PC-3 (cell line): Measurements from ENCODE around the gene ANKRD23. TPM values are rescaled to one million over a fixed set of nuclear protein-coding genes. Genes with fewer than 3 reads are reported as not detected.
A peak's percentile ranks its signal among the peaks of the same experiment; 100 is the strongest.

ENCODE experiments used
- ATAC-seq: fragments of 200-7000 bp; cut with Tn5 transposase; 2 replicates; pipeline ENCODE4 v1.9.1; 2020; ENCODE audit warnings: mild to moderate bottlenecking, moderate library complexity
- BruUV-seq: library from RNA; stranded (reverse); fragments of 400-500 nt; replicated peaks from 2 replicates; lab custom pipeline; 2021; lab: Mats Ljungman, UMichigan
- CTCF ChIA-PET: fragments of 300-600 bp; sonication (Branson Sonifier 250); formaldehyde crosslinking; loops from one replicate; lab custom pipeline; 2022; ENCODE audit warnings: antibody characterized with exemption; lab: Charles Lee
- POLR2A ChIA-PET: fragments of 300-600 bp; sonication (Branson Sonifier 250); formaldehyde crosslinking; loops from one replicate; lab custom pipeline; 2022; ENCODE audit warnings: antibody characterized with exemption; ENCODE audit not compliant: unreplicated experiment; lab: Charles Lee
- DNase-seq: peaks from one replicate; pipeline ENCODE4 v3.0.0-alpha.2; 2015
- H2AFZ ChIP-seq: fragments of 300-600 bp; sonication (generic); 2 replicates; pipeline ENCODE4 v1.6.0; 2016; ENCODE audit warnings: antibody characterized with exemption, low read length
- H3F3A ChIP-seq: fragments of 300-600 bp; sonication (generic); one replicate; pipeline ENCODE4 v1.6.0; 2017; ENCODE audit warnings: antibody characterized with exemption, low read length, control low read depth, mild to moderate bottlenecking; ENCODE audit not compliant: unreplicated experiment
- H3K27ac ChIP-seq: fragments of 300-600 bp; sonication (generic); 2 replicates; pipeline ENCODE4 v1.5.1; 2016; ENCODE audit warnings: mild to moderate bottlenecking, low read length
- H3K27me3 ChIP-seq: fragments of 300-600 bp; sonication (generic); 2 replicates; pipeline ENCODE4 v1.6.1; 2016; ENCODE audit warnings: low read length, mixed read lengths
- H3K36me3 ChIP-seq: fragments of 300-600 bp; sonication (generic); 2 replicates; pipeline ENCODE4 v1.6.1; 2016; ENCODE audit warnings: low read depth, mixed run types, low read length, mixed read lengths
- H3K4me1 ChIP-seq: fragments of 300-600 bp; sonication (generic); 2 replicates; pipeline ENCODE4 v1.5.1; 2016; ENCODE audit warnings: low read length; ENCODE audit not compliant: insufficient read depth
- H3K4me2 ChIP-seq: fragments of 300-600 bp; sonication (generic); 2 replicates; pipeline ENCODE4 v1.6.0; 2016; ENCODE audit warnings: low read length
- H3K4me3 ChIP-seq: fragments of 300-600 bp; sonication (generic); 2 replicates; pipeline ENCODE4 v1.5.1; 2016; ENCODE audit warnings: mild to moderate bottlenecking, low read length, mixed read lengths
- H3K79me2 ChIP-seq: fragments of 300-600 bp; sonication (generic); 2 replicates; pipeline ENCODE4 v1.6.1; 2017; ENCODE audit warnings: low read length, mixed read lengths
- H3K9ac ChIP-seq: fragments of 300-600 bp; sonication (generic); 2 replicates; pipeline ENCODE4 v1.6.0; 2016; ENCODE audit warnings: mild to moderate bottlenecking, low read length
- H3K9me2 ChIP-seq: fragments of 300-600 bp; sonication (generic); replicated peaks from 2 replicates; pipeline ENCODE4 v1.6.1; 2016; ENCODE audit warnings: mixed run types, low read length, mixed read lengths
- H3K9me3 ChIP-seq: fragments of 300-600 bp; sonication (generic); 2 replicates; pipeline ENCODE4 v1.6.1; 2016; ENCODE audit warnings: low read length, mixed read lengths
- H4K20me1 ChIP-seq: fragments of 300-600 bp; sonication (generic); 2 replicates; pipeline ENCODE4 v1.6.1; 2016; ENCODE audit warnings: low read length, mixed read lengths
- EZH2 ChIP-seq: fragments of 300-600 bp; sonication (generic); IDR thresholded peaks from one replicate; pipeline ENCODE4 v1.6.1; 2017; ENCODE audit warnings: antibody characterized with exemption, mild to moderate bottlenecking, low read length; ENCODE audit not compliant: unreplicated experiment
- EZH2phosphoT487 ChIP-seq: fragments of 300-600 bp; sonication (generic); IDR thresholded peaks from 2 replicates; pipeline ENCODE4 v1.6.1; 2018; ENCODE audit warnings: mild to moderate bottlenecking, antibody characterized with exemption, low read length, borderline replicate concordance
- intact Hi-C: fragments of 100-400 bp; cut with micrococcal nuclease; formaldehyde crosslinking; loops from 2 replicates; pipeline ENCODE4 v1.9.0; 2023
- total RNA-seq: library from RNA; depleted of rRNA; stranded (reverse); fragments of >200 nt; gene quantifications from 2 replicates; pipeline ENCODE4 v1.2.3, GENCODE V29; 2014
- TF ChIP-seq, protein P1 (sequence below): fragments of 300-600 bp; sonication (generic); conservative IDR thresholded peaks from 2 replicates; pipeline ENCODE4 v1.5.1; 2017; ENCODE audit warnings: antibody characterized with exemption, low read depth, mild to moderate bottlenecking, low read length

ANKRD23 gene
- total RNA-seq, 1 experiment from 2014 or later, result 8.2 TPM

DNA sequence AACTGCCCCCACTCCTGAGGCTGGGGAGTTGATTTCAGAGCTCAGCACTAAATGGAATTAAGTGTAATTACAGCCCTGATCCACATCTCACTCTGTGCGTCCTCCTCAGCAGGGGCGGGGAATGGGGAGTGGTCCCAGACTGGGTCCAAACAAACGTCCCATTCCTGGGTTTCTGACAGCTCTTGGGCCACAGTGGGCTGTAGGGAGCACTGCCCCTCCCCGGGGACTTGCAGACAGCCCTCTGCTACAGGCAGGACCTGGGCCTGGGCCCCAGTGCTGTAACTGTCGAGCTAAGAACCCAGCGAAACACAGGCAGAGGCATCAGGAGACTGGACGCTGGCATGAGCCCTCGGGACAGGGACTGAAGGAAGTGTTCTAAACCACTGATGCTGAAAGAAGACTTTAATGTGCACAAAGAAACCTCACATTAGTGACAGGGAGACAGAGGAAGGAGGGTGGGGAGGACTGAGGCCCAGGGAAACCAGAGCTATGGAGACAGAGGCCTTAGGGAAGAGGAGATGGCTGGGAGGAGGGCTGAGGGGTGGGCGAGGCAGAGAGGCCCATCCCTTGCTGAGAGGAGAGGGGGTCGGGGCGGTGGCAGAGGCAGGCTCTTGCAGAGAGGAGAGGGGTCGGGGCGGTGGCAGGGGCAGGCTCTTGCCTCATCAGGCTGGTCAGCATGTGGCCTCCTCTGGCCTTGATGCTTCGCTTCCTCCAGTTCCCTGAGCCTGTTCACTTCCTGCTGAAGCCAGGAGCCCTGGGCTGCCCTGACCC is 31.9 kb upstream of the ANKRD23 start:
- ChIA-PET POLR2A (no interaction called here), CTCF (no interaction called here)
- DNase-seq (no peak), ATAC-seq (peak; percentile 10; the same call in 1 of the 2 replicates)
- Histone ChIP-seq H3K27me3 (no peaks in the 10 kb centered on the region), H3K4me1 (peaks cover 40% of the 10 kb centered on the region), H3K9me2 (no peaks in the 10 kb centered on the region), H3K9me3 (no peaks in the 10 kb centered on the region), H3K4me3 (no peak overlapping the region), H3K9ac (no peak overlapping the region), H3K4me2 (peak overlapping the region; percentile 45; the same call in 1 of the 2 replicates), H3K36me3 (no peaks in the 10 kb centered on the region), H2AFZ (no peak overlapping the region), H4K20me1 (no peaks in the 10 kb centered on the region), H3K27ac (peak overlapping the region; percentile 61), H3F3A (no peaks in the 10 kb centered on the region), H3K79me2 (no peaks in the 10 kb centered on the region)
- intact Hi-C loops, result no loop called here
- no TSS peak for BruUV-seq
- TF ChIP-seq, protein P1, sequence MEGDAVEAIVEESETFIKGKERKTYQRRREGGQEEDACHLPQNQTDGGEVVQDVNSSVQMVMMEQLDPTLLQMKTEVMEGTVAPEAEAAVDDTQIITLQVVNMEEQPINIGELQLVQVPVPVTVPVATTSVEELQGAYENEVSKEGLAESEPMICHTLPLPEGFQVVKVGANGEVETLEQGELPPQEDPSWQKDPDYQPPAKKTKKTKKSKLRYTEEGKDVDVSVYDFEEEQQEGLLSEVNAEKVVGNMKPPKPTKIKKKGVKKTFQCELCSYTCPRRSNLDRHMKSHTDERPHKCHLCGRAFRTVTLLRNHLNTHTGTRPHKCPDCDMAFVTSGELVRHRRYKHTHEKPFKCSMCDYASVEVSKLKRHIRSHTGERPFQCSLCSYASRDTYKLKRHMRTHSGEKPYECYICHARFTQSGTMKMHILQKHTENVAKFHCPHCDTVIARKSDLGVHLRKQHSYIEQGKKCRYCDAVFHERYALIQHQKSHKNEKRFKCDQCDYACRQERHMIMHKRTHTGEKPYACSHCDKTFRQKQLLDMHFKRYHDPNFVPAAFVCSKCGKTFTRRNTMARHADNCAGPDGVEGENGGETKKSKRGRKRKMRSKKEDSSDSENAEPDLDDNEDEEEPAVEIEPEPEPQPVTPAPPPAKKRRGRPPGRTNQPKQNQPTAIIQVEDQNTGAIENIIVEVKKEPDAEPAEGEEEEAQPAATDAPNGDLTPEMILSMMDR, result no peak
- TF ChIP-seq EZH2, result no peak
- no peak for TF ChIP-seq EZH2phosphoT487

DNA sequence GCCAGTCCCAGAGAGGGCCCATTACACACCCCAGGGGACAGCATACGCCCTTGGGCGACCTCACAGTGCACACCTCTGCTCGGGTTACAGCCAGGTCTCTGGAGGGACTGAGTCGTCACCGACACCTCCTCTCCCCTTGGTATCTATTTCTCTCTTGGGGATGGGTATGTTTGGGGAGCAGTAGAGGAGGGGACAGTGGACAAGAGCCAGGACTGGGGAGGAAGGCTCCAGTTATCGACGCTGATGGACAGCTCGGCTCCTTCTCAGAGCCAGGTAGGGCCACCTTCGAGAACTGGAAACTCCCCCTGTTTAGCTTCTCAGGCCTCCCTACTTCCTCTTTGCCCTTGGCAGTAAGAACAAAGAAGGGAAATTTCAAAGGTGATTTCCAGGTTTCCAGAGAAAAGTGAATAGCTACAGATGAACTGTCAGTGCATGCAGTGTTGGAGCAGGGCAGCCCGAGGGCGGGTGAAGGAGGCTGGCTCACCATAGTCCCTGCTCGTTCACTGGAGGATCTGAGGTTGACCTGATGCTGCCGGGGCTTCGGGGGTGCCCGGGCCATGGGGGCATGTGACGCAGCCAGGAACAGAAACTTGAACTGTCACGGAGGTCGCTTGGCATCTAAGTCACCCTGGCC is 30.5 kb upstream of the ANKRD23 start:
- no peaks in the 10 kb centered on the region for H4K20me1 ChIP-seq
- intact Hi-C loops, result loop anchor here (5.0 kb wide), 1 partner anchor 78 kb away; no protein-coding TSS in a partner anchor
- H3K27me3 ChIP-seq, result no peaks in the 10 kb centered on the region
- no peak overlapping the region for H2AFZ ChIP-seq
- TF ChIP-seq, protein P1, result no peak
- TF ChIP-seq EZH2 (no peak), EZH2phosphoT487 (no peak)
- no peak for DNase-seq
- ChIA-PET POLR2A (no interaction called here), CTCF (no interaction called here)
- H3K9me3 ChIP-seq, result no peaks in the 10 kb centered on the region
- peaks cover 44% of the 10 kb centered on the region for H3K4me1 ChIP-seq
- no peaks in the 10 kb centered on the region for H3K9me2 ChIP-seq
- no peaks in the 10 kb centered on the region for H3F3A ChIP-seq
- no peak overlapping the region for H3K4me2 ChIP-seq
- no peak overlapping the region for H3K4me3 ChIP-seq
- H3K27ac ChIP-seq, result no peak overlapping the region
- no peak for ATAC-seq
- BruUV-seq, result no TSS peak
- H3K9ac ChIP-seq, result no peak overlapping the region
- no peaks in the 10 kb centered on the region for H3K36me3 ChIP-seq
- H3K79me2 ChIP-seq, result no peaks in the 10 kb centered on the region
